Ishikawa (cell line): ENCODE results near the gene LEMD1.

Experiments
- EGR1 ChIP-seq: IDR thresholded peaks from 2 replicates; pipeline ENCODE4 v1.6.1; 2012
- FOXM1 ChIP-seq: IDR thresholded peaks from 2 replicates; pipeline ENCODE4 v1.6.1; 2012; ENCODE audit warnings: low read depth, borderline replicate concordance
- NFIC ChIP-seq: IDR thresholded peaks from 2 replicates; pipeline ENCODE4 v1.6.1; 2012
- RAD21 ChIP-seq: IDR thresholded peaks from 2 replicates; pipeline ENCODE4 v1.6.1; 2012; ENCODE audit warnings: low read depth
- REST ChIP-seq: IDR thresholded peaks from 2 replicates; pipeline ENCODE4 v1.6.1; 2012; ENCODE audit warnings: low read depth, mild to moderate bottlenecking
- USF1 ChIP-seq: IDR thresholded peaks from 2 replicates; pipeline ENCODE4 v1.6.1; 2012

GRCh38 chr1:205387845-205388244 lies 34.0 kb downstream of the LEMD1 start:
- TF ChIP-seq USF1 (no peak), EGR1 (no peak), FOXM1 (no peak), RAD21 (no peak), REST (no peak), NFIC (no peak)
